Measurements from ENCODE around the gene SMPD4. TPM values are rescaled to one million over a fixed set of nuclear protein-coding genes. Genes with fewer than 3 reads are reported as not detected.

The SMPD4 gene
- total RNA-seq, 1 experiment from 2014 or later, result 98.9 TPM

- TF ChIP-seq CTCF (IDR thresholded peaks at IDR 0.05 in 2 of 3, conservative IDR thresholded peaks at IDR 0.05 in 1 of 3; ENCODE audit: borderline replicate concordance in 1 of 3, insufficient read depth in 1 of 3, low read depth in 2 of 3, low read length in 2 of 3) (no peak), EZH2phosphoT487 (IDR thresholded peaks at IDR 0.05; ENCODE audit: borderline replicate concordance) (no peak), ELF1 (IDR thresholded peaks at IDR 0.05; ENCODE audit: borderline replicate concordance, low read depth) (no peak), CEBPB (IDR thresholded peaks at IDR 0.05; ENCODE audit: low read depth) (no peak)
Measured at GRCh38 chr2:130165293-130166016, 15.9 kb downstream of the SMPD4 start (continued).

- ChIA-PET CTCF (no interaction called here), RAD21 (ENCODE audit: low non-redundant PET in 1 of 2, low total read pairs in 2 of 2, uncharacterized antibody in 2 of 2, unreplicated experiment in 2 of 2) (no interaction called here), POLR2A (no interaction called here)
- no peak for DNase-seq (ENCODE audit: low read depth, low spot score)
- Histone ChIP-seq H4K20me1 (ENCODE audit: insufficient read depth) (no peaks in the 10 kb centered on the region), H3K79me2 (ENCODE audit: insufficient read depth, low read length) (no peaks in the 10 kb centered on the region), H3K9me3 (ENCODE audit: control insufficient read depth in 1 of 2, insufficient read depth in 1 of 2, low read depth in 1 of 2, low read length in 2 of 2) (no peaks in the 10 kb centered on the region), H3K27ac (ENCODE audit: low read depth, low read length) (no peak overlapping the region), H3K4me1 (ENCODE audit: control insufficient read depth in 1 of 2, insufficient read depth in 2 of 2, low read length in 2 of 2) (no peaks in the 10 kb centered on the region), H2AFZ (ENCODE audit: low read depth, low read length, poor library complexity, severe bottlenecking) (no peak overlapping the region), H3K4me3 (replicated peaks in 1 of 2; ENCODE audit: low read depth in 1 of 2, low read length in 2 of 2) (no peak overlapping the region), H3K9me2 (ENCODE audit: insufficient read depth) (no peaks in the 10 kb centered on the region), H3K27me3 (ENCODE audit: insufficient read depth, low read length) (no peaks in the 10 kb centered on the region), H3K4me2 (ENCODE audit: low read length) (no peak overlapping the region), H3K36me3 (ENCODE audit: control insufficient read depth in 1 of 2, insufficient read depth in 2 of 2, low read length in 2 of 2) (peaks cover 10 to 16% of the 10 kb centered on the region in 2 experiments; a peak in 2 of 4 replicates), H3K9ac (ENCODE audit: low read length) (no peak overlapping the region)
- ATAC-seq, result no peak
- BruUV-seq (replicated peaks), result no TSS peak
- intact Hi-C loops (cut with micrococcal nuclease), result no loop called here
- TF ChIP-seq RAD21 (IDR thresholded peaks at IDR 0.05; ENCODE audit: low read depth) (no peak), TCF7L2 (IDR thresholded peaks at IDR 0.05; ENCODE audit: borderline replicate concordance, extremely low read depth, insufficient read depth, insufficient read length) (no peak), CEBPB (IDR thresholded peaks at IDR 0.05; ENCODE audit: low read depth) (no peak), SIN3A (IDR thresholded peaks at IDR 0.05; ENCODE audit: low read depth) (no peak), POLR2A (IDR thresholded peaks at IDR 0.05; ENCODE audit: borderline replicate concordance, extremely low read depth, insufficient read depth, insufficient read length) (no peak), SP1 (IDR thresholded peaks at IDR 0.05; ENCODE audit: low read depth) (no peak), JUND (IDR thresholded peaks at IDR 0.05) (no peak), POLR2AphosphoS5 (IDR thresholded peaks at IDR 0.05; ENCODE audit: low read depth, low read length) (no peak), ZFX (IDR thresholded peaks at IDR 0.05) (no peak), SRF (IDR thresholded peaks at IDR 0.05; ENCODE audit: low read depth) (no peak), EZH2phosphoT487 (IDR thresholded peaks at IDR 0.05; ENCODE audit: borderline replicate concordance) (no peak), YY1 (IDR thresholded peaks at IDR 0.05; ENCODE audit: extremely low read depth, insufficient replicate concordance, low read depth, low read length) (no peak), ELF1 (IDR thresholded peaks at IDR 0.05; ENCODE audit: borderline replicate concordance, low read depth) (no peak), CTCF (IDR thresholded peaks at IDR 0.05 in 2 of 3, conservative IDR thresholded peaks at IDR 0.05 in 1 of 3; ENCODE audit: borderline replicate concordance in 1 of 3, insufficient read depth in 1 of 3, low read depth in 2 of 3, low read length in 2 of 3) (no peak), ZBTB33 (IDR thresholded peaks at IDR 0.05; ENCODE audit: extremely low read depth, insufficient replicate concordance, low read length) (no peak), FOSL1 (IDR thresholded peaks at IDR 0.05; ENCODE audit: low read depth) (no peak), EZH2 (IDR thresholded peaks at IDR 0.05) (no peak), ZNF274 (IDR thresholded peaks at IDR 0.05; ENCODE audit: low read depth, low read length) (no peak)
- TF ChIP-seq, protein P1, sequence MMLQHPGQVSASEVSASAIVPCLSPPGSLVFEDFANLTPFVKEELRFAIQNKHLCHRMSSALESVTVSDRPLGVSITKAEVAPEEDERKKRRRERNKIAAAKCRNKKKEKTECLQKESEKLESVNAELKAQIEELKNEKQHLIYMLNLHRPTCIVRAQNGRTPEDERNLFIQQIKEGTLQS (IDR thresholded peaks at IDR 0.05), result no peak
Measured at GRCh38 chr2:130162968-130163367, 18.4 kb downstream of the SMPD4 start.
